HTR-8/SVneo (cell line): ENCODE results near the gene AKR7A3.
"Not testable (repeated sequence)": the region's sequence is repeated elsewhere in the genome, so short reads cannot be mapped to it uniquely, and the experiment has no call there.

Source experiments
- DNase-seq: peaks from one replicate; pipeline ENCODE4 v3.0.0; 2011; ENCODE audit warnings: low spot score, mixed read lengths; ENCODE audit not compliant: insufficient read length
- FAIRE-seq: peaks from 2 replicates; lab custom pipeline; 2011; peaks lifted over from hg19 to GRCh38; lab: Jason Lieb, UNC

The AKR7A3 gene

DNA sequence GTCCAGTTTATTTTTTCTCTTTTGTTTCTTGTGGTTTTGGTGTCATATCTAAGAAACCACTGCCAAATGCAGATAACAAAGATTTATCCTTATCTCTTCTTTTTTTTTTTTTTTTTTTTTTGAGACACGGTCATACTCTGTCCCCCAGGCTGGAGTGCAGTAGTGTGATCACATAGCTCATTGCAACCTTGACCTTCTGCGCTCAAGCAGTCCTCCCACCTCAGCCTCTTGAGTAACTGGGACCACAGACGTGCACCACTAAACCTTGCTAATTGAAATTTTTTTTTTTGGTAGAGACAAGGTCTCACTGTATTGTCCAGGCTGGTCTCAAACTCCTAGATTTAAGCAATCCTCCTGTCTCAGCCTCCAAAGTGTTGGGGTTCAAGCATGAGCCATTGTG, 32.5 kb upstream of the AKR7A3 start:
- FAIRE-seq, result no peak
- DNase-seq, result no peak

DNA sequence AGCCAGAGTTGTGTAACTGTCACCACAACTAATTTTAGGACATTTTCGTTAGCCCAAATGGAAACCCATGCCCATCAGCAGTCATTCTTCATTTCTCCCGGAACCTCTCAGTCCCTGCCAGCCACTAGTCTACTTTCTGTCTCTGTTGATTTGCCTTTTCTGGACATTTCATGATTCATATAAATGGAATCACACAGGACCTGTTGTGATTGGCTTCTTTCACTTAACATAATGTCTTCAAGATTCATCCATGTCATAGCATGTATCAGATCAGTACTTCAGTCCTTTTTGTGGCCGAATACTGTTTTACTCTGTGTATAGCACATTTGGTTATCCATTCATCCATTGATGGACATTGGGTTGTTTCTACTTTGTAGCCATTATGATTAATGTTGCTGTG, 30.6 kb upstream of the AKR7A3 start:
- FAIRE-seq (no peak), DNase-seq (no peak)

DNA sequence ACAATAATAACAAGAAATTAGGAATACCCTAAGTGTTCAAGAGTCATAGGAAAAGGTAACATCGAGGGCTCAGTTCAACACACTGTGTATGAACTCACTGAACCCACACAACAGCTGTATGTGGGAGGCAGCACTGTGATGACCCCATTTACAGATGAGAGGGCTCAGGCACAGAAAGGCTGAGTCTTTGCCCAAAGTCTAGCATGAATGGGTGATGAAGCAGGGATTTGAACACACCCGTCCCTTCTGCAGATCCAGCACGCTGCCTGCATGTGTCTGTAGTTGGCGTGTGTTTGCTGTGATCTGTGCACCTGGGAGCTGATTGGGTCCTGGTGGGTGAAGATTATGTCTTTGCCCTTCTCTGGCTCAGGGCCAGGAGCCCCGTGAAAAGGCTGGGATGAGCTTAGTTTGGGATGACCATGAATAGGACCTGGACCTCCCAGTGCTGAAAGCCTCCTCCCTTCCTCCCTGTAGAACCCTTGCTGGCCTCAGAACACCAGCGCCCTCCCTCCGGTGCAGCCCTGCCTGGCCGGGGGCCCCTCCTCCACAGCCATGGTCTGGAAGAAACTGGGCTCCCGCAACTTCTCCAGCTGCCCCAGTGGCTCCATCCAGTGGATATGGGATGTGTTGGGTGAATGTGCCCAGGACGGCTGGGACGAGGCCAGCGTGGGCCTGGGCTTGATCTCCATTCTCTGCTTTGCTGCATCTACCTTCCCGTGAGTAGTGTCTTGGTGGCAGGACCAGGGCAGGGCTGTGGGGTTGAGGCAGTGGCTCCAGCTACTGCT, 28.7 kb upstream of the AKR7A3 start:
- DNase-seq (no peak), FAIRE-seq (no peak)

DNA sequence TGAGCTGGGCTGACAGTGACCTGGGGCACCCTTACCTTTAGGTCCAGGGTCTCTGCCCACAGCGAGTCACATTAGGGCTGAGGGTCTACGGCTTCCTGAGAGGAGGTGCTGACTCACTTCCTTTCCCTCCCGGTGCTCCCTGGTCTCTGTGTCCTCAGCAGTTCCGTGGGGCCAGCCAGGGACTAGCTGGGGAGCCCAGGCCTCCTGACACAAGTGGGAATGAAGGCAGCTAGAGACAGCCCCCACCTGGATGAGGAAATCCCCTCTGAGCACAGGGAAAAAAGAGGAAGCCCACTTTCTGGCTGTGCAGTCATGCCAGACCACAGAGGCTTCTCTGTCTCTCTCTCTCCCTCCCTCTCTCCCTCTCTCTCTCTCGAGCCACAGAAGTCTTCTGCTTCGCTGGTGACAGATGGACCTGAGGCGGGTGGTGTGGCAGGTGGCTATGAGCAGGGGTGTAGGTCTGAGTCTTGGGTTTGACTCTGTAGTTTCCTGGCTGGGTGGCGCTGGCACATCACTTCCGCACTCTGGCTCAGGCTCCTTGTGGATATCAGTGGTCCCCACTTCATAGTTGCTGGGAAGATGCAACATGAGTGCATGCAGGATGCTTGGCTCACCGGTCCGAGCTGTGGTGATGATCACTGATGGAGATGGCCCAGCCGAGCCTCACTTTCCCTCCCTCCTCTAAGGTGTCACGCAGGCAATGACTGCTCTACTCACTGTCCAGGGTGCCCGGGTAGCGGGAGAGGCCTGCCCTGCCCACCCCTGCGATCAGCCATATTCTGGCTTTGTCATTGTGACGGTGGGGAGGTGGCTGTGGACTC, 27.0 kb upstream of the AKR7A3 start:
- DNase-seq (no peak), FAIRE-seq (no peak)

DNA sequence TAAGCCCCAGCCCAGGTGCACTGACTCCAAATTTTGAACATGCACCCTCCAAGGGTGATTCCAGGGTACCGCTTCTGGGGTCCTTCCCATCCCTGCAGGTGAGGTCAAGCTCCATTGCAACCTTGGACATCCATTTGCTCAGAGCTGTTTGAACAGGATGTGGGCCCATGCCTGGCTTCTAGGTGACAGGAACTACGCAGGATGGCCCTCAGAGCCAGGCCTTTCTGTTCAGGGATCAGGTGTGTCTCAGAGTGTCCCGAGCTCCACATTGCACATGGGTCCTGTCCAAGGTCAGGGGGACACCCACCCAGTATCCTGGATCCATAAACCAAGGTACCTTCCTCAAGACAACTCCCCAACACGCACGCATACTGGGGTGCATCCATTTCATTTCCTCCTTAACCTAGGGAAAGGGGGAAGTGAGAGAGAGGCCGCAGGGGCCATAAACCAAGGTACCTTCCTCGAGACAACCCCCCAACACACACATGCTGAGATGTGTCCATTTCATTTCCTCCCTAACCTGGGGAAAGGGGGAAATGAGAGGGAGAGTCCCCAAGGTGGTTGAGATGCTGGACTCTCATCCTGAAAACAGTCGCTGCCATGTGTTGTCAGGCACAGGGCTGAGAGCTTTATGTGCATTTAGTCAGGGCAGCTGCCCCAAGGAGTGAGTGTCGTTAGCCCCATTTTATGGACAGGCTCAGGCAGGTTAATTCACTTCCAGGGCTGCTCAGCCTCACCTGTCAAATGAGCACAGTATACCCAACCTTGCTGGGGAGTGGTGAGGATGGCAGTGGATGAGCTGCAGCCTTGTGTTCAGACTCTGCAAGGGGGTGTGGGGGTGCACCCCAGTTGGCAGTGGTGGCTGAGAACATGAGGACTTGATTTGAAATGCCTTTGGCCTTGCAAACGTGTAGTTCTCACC, 25.7 kb upstream of the AKR7A3 start:
- no peak for DNase-seq

DNA sequence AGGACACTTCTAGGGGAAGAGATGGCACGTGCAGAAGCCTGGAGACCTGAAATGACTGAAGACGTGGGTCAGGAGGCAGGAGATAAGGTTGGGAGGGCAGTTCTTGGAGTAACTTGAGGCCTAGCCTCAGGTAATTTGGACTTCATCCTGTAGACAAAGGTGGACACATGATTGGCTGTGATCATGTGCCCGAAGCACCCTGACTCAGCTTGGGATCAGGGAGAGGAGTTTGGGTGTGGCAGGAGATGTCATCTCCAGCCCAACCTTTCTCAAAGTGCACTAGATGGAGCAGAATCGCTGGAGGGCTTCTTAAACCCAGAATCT, 25.0 kb upstream of the AKR7A3 start:
- FAIRE-seq (no peak), DNase-seq (no peak)

More for the DNA sequence above, 25.7 kb upstream of the AKR7A3 start:
- FAIRE-seq, result no peak

DNA sequence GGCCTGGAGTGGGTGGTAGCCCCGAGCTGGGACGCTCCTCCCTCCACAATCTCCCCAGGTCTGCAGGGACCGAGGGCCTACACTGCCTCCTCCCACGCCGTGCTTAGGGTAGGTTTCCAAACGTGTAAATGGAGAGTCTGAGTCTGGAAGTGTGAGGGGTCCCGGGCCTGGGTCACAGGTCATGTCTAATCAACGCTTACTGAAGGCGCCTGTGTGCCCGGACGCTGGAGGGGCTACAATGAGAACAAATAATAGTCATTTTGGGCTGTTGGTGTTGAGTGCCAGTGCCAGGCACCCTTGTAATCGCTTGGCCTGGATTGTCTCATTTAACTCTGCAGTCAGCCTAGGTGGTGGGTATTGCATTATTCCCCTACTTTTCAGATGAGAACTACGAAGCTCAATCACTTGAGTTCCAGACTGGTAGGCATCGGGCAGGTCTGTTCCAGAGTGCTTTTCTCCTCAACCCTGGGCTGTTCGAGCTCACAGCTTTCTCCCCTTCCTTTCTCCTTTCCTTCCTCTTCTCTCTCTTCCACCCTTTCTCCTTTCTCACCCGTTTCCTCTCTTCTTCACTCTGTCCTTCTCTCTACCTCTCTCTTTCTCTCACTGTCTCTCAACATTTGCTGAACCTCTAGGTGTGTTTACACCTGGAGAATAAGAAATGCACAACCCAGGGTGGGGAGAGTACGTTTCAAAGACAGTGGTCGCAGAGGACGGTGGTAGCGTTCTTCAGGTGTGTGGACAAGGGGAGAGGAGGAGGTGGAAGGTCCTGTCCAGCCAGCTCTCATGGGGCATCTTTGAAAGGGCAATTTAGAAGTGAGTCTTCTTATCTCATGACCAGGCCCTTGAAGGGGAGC, 24.4 kb upstream of the AKR7A3 start:
- DNase-seq (no peak), FAIRE-seq (no peak)

DNA sequence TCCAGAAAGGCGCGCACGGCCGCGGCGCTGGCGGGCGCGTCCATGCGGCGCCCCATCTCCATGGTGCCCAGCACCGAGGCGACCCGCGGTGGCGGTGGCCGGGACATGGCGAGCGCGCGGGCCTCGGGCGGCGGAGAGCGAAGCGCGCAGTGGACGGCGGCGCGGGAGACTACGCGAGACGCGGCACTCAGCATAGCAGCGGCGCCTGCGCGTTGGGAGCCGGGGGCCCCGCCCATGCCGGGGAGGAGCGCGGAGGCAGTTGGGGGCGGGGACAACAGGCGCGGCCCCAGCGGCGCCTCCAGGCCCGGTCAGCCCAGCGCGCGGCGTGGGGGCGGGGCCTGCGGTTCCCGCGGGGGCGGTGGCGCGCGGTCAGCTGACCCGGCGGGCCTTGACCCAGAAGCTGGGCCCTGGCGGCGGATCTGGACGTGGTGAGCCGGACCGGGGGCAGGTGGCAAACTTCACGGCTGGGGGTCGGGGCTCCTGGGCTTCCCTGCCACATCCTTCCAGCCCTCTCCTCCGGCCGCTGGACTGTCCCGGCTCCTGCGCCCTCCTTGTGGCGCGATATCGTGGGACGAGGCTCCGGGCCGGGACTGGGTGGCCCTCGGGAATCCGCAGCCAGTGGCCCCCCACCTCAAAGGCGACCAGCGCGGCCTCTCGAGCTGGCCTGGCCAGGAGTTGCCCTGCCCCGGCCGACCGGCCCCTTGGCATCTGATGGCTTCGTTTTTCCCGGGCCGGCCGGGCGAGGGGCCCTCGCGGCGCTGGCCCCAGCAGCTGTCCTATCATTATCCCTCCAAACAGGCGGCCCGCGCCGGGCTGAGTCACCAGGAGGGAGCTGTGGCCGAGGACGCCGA, 23.6 kb upstream of the AKR7A3 start, which contains the start of the genes AKR7A2 and SLC66A1:
AKR7A2 (minus strand) TSS at position 214 of the 851 bp plus-strand sequence; CDS start at position 194, 20 bp downstream.
SLC66A1 (plus strand) TSS at position 396 of the 851 bp plus-strand sequence. CDS start 5,352 bp downstream, outside the sequence.
- peak; percentile 93 for DNase-seq
- peak; percentile 90 for FAIRE-seq

DNA sequence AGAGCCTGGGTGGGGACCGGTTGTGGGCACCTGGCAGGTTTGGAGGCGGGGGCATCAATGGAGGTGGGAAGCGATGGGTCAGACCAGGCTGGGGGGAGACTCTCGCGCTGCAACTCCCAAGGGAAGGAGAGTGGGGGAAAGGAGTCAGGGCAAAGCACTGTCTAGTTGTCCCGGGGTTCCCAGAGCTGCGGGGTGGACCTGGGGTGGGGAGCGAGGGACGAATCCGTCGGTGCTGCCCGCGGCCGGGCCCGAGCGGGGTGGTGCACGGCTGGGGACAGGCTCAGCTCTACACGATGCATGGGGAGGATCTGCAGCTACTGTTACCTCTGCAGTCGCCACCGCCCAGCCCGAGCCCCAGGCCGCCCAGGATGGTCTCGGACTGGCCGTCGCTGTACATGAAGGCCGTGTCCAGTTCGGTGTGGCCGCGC, 22.9 kb upstream of the AKR7A3 start:
- DNase-seq (peak; percentile 20), FAIRE-seq (no peak)

DNA sequence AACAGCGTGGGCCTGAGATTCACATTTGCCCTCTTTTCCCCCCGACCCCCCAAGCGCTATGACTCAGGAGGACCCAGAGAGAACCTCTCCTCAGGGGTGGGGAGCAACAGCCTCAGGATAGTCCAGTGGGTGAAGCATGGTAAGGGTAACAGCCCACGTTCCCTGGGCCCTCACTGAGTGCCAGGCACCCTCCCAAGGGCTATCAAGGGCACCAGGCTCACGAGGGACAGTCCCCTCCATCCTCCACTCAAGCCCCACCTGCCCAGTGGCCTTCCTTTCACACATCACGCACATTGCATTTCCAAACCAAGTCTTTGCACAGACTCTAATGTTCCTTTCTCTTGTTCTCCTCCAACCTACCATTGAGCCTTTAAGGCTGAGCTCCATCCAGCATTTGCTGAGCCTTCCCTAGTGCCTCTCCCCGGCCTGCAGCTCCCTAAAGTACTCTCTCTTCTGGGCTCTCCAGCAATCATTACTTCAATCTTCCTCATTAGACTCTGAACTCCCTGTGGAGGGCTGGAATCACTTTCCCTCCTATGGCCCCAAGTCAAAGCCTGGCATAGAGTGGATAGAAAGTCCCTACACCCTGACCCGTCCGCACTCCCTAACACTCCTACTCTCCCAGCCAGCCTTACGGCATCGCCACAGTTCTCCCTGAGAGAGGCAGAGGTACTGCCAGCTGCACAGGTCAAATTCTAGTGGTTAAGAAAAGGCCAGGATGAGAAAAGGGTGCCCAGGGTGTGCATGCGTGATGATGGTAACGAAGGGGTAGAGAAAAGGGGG, 22.3 kb upstream of the AKR7A3 start:
- FAIRE-seq, result no peak
- DNase-seq, result no peak

DNA sequence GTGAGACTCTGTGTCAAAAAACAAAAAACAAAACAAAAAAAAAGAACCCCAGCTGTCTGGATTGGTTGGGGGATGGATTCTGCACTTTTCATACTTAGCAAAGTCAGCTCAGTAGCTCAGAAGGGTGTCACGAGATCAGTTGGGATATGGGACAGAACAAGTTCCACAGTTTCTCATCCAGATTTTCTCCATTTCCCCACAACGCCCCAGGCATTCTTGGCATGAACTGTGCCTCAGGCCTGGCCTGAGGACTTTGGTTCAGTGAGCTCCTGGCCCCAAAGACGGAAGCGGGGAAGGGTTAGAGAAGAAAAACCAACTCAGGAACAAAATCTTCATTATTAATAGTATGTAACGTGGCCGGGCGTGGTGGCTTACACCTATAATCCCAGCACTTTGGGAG, 21.5 kb upstream of the AKR7A3 start:
- DNase-seq (no peak), FAIRE-seq (no peak)

DNA sequence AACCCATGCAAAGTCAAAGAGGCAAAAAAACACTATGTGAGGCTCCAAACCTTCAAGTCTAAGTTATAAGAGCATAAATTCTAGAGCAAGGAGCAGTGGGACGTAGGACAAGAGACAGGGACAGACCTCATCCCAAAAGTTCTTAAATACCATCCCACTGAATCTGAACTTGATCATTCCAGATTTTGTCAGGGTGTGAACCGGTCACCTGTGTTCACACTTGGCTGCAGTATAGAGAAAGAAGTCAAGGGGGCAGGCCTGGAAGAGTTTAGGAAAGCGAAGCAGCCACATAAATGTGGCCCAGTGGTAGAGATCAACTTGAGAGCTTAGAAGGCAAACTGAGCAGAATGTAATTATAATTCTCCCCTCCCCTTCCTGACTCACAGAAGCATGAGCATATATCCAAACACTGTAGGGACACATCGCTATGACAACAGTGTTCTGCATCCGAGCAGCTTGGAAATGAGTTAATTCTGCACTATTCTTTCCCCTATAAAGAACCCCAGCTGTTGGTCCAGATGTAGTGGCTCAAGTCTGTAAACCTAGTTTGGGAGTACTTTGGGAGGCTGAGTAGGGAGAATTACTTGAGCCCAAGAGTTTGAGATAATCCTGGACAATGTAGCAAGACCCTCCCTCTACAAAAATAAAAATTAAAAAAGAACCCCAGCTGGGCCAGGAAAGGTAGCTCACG, 20.7 kb upstream of the AKR7A3 start:
- FAIRE-seq (no peak), DNase-seq (no peak)

DNA sequence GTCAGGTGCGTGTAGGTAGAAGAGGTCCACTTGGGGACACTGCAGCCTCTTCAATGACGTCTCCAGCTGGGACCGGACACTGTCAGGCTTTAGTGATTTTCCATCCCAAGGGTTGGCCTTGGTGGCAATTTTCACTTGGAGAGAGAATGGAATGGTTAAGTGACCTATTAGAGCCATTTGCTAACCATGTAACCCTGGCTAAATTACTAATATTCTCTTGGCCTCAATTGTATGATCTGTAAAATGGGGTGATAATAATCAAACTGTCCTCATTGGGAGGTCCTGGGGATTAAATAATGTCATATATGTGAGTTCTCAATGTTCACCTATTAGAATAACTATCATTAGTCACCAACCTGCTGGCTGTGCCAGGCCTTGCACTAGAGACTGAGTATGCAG, 19.9 kb upstream of the AKR7A3 start:
- no peak for FAIRE-seq
- no peak for DNase-seq

DNA sequence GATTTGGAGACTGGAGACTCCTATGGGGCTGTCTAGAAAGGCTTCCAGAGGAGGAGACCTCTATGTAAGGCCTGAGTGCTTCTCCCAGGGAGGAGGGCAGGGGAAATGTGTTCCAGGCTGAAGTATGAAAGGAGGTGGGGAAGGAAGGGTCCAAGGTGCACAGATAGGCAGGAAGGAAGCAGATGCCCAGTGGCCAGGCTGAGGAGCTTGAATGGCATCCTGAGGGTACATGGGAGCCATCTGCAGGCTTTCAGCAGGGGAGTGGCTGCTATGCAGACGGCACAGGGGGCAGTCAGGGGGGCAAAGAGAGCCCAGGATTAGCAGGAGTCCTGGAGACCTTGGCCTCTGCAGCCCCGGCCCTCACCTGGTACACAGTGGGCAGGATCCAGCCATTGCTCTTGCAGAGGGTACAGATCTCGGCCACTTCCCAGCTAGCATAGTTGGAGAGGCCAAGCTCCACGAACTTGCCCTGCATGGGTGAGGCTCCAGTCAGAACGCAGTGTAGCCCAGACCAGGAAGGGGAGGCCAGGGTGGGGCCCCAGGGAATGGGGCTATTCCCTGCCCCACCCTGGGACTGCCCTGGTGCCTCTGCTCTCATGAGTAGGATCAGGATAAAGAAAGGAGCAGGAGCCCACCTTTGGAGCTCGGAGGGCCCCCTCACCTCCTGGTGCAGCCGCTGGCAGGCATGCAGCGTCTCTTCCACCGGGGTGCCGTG, 19.4 kb upstream of the AKR7A3 start:
- FAIRE-seq (no peak), DNase-seq (no peak)

DNA sequence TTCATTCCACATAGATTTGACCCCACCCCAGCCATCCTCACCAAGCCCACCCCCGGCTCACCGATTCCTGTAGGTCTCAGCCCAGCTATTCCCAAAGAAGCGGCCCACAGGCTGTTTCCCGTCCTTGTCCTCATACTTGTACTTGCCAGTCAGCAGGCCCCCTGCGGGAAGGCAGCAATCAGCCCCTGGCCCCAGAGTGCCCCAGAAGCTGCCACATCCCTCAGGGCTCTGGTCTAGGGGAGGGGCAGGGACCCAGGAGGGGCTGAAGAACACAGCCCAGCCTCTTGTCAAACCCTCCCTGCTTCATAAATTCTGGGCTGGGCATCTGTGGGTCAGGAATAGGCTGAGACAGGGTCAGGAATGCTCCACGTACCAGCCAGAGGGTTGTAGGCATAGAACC, 18.4 kb upstream of the AKR7A3 start:
- FAIRE-seq (no peak), DNase-seq (no peak)

DNA sequence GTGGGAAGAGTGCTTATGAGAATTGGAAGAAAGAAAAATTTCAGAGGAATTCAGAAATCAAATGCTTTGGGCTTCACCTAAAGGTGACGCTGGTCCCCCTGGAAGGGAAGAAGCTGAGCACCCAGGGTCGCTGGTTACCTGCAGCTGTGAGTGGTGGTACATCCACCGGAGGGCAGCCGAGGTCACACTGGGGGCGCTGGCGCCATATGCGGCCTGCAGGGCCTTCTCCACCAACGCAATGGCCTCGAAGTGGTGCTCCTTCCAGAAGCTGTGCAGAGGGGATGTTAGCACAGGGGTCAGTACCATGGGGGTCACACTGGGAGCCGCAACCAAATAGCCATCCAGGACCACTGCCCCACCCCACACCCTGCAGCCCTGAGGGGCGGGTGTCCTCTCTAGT, 17.3 kb upstream of the AKR7A3 start:
- no peak for FAIRE-seq
- no peak for DNase-seq

DNA sequence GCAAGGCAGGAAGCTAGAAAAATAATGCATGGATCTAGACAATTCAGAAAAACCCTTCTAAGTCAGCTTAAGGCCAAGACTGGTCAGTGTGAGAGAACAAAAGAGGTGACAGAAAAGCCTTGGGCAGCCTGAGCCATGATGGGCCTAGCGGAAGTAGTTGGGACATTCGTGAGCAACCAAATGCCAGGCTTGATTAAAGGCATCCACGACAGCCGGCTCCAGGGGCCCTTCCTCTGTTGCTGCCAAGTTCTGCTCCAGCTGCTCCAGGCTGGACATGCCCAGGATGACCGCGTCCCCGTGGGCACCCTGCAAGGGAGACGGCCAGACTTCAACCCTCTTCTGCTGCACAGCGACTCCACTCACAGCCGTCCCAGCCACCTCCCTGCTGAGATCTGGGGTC, 15.5 kb upstream of the AKR7A3 start:
- not testable (repeated sequence) for FAIRE-seq, DNase-seq
